H1 (cell line): ENCODE measurements around the gene TVP23A. TPM values are rescaled to one million over a fixed set of nuclear protein-coding genes. Genes with fewer than 3 reads are reported as not detected.

Source experiments
- CTCF ChIA-PET: fragments of 300-600 bp; sonication (Branson Sonifier 250); formaldehyde crosslinking; loops from one replicate; lab custom pipeline; 2021; ENCODE audit not compliant: partially characterized antibody; lab: Charles Lee
- POLR2A ChIA-PET: fragments of 300-600 bp; sonication (Branson Sonifier 250); formaldehyde crosslinking; loops from one replicate; lab custom pipeline; 2021; ENCODE audit warnings: inconsistent platforms; ENCODE audit not compliant: partially characterized antibody; lab: Charles Lee
- DNase-seq, 2 experiments: peaks; one replicate each; pipeline versions ENCODE4 v3.0.0 to v3.0.0-alpha.2; 2010 to 2022; ENCODE audit warnings: low spot score in 2 of 2, low read depth in 1 of 2, mixed read lengths in 1 of 2
- FAIRE-seq: peaks from 2 replicates; lab custom pipeline; 2011; peaks lifted over from hg19 to GRCh38; lab: Jason Lieb, UNC
- H2AFZ ChIP-seq: 2 replicates; pipeline ENCODE4 v1.8.1; 2012; ENCODE audit warnings: low read length, inconsistent platforms
- H2AK5ac ChIP-seq: 2 replicates; pipeline ENCODE4 v1.6.1; 2013; ENCODE audit warnings: low read depth, low read length
- H2BK120ac ChIP-seq: replicated peaks from 2 replicates; pipeline ENCODE3; 2013; ENCODE audit warnings: low read depth, low read length, inconsistent platforms
- H2BK12ac ChIP-seq: 2 replicates; pipeline ENCODE4 v1.6.1; 2013; ENCODE audit warnings: low read depth, low read length
- H2BK15ac ChIP-seq: 2 replicates; pipeline ENCODE4 v1.6.1; 2013; ENCODE audit warnings: low read length
- H2BK20ac ChIP-seq: 2 replicates; pipeline ENCODE4 v1.6.1; 2013; ENCODE audit warnings: low read length
- H2BK5ac ChIP-seq: 2 replicates; pipeline ENCODE4 v1.6.1; 2013; ENCODE audit warnings: low read depth, low read length
- H3K14ac ChIP-seq: 2 replicates; pipeline ENCODE4 v1.6.1; 2013; ENCODE audit warnings: inconsistent platforms; ENCODE audit not compliant: insufficient read length
- H3K18ac ChIP-seq: 2 replicates; pipeline ENCODE4 v1.6.1; 2013; ENCODE audit warnings: low read length; ENCODE audit errors: extremely low read depth
- H3K23ac ChIP-seq: 2 replicates; pipeline ENCODE4 v1.6.1; 2013; ENCODE audit warnings: inconsistent platforms; ENCODE audit not compliant: insufficient read length
- H3K23me2 ChIP-seq: 2 replicates; pipeline ENCODE4 v1.6.1; 2013; ENCODE audit warnings: low read depth, low read length
- H3K27ac ChIP-seq: 2 replicates; pipeline ENCODE4 v1.6.1; 2011; ENCODE audit warnings: low read depth, low read length, inconsistent platforms
- H3K27me3 ChIP-seq, 4 experiments: replicated peaks in 1 of 4; 1 replicate in 1 of 4; 2 replicates in 3 of 4; pipeline versions ENCODE4 v1.6.1 to v1.8.1; 2011 to 2013; ENCODE audit warnings: low read length in 3 of 4, mild to moderate bottlenecking in 3 of 4, inconsistent platforms in 2 of 4, mixed read lengths in 2 of 4, moderate library complexity in 1 of 4; ENCODE audit not compliant: control insufficient read depth in 3 of 4, insufficient read depth in 3 of 4; ENCODE audit errors: extremely low read depth in 1 of 4
- H3K36me3 ChIP-seq, 4 experiments: 2 replicates each; pipeline versions ENCODE4 v1.6.1 to v1.8.1; 2011 to 2013; ENCODE audit warnings: mild to moderate bottlenecking in 4 of 4, low read length in 3 of 4, moderate library complexity in 2 of 4, control low read depth in 1 of 4, inconsistent platforms in 1 of 4; ENCODE audit not compliant: insufficient read depth in 4 of 4, control insufficient read depth in 2 of 4
- H3K4ac ChIP-seq: replicated peaks from 2 replicates; pipeline ENCODE3; 2013; ENCODE audit warnings: low read length, low read depth, mixed read lengths, inconsistent platforms; ENCODE audit not compliant: insufficient read length
- H3K4me1 ChIP-seq, 4 experiments: replicated peaks in 1 of 4; 1 replicate in 1 of 4; 2 replicates in 3 of 4; pipeline versions ENCODE4 v1.6.1 to v1.8.1; 2011 to 2013; ENCODE audit warnings: low read length in 3 of 4, inconsistent platforms in 2 of 4, mixed read lengths in 1 of 4; ENCODE audit not compliant: insufficient read depth in 4 of 4, control insufficient read depth in 3 of 4
- H3K4me2 ChIP-seq, 2 experiments: 2 replicates each; pipeline versions ENCODE4 v1.6.1 to v1.8.1; 2011 to 2013; ENCODE audit warnings: low read depth in 2 of 2, low read length in 2 of 2, control low read depth in 1 of 2, inconsistent platforms in 1 of 2, mild to moderate bottlenecking in 1 of 2; ENCODE audit not compliant: insufficient read depth in 1 of 2
- H3K4me3 ChIP-seq, 4 experiments: fragments of 200-600, 300-600 bp in 1 of 4; sonication (generic), shearing (Covaris generic), sonication (Bioruptor Twin) in 1 of 4; 2 replicates each; pipeline versions ENCODE4 v1.5.1 to v1.8.1; 2011 to 2016; ENCODE audit warnings: low read length in 4 of 4, low read depth in 3 of 4, control low read depth in 2 of 4, inconsistent platforms in 2 of 4, mild to moderate bottlenecking in 2 of 4, mixed read lengths in 1 of 4, moderate library complexity in 1 of 4; ENCODE audit not compliant: insufficient read depth in 2 of 4; ENCODE audit errors: extremely low read depth in 1 of 4
- H3K56ac ChIP-seq: replicated peaks from 2 replicates; pipeline ENCODE3; 2013; ENCODE audit warnings: low read depth, mild to moderate bottlenecking, mixed read lengths, low read length, inconsistent platforms; ENCODE audit not compliant: insufficient read length
- H3K79me1 ChIP-seq: 2 replicates; pipeline ENCODE4 v1.6.1; 2013; ENCODE audit warnings: low read depth, low read length, control low read depth
- H3K79me2 ChIP-seq, 2 experiments: 2 replicates each; pipeline versions ENCODE4 v1.6.1 to v1.8.1; 2012 to 2013; ENCODE audit warnings: low read length in 2 of 2, mild to moderate bottlenecking in 2 of 2, inconsistent platforms in 1 of 2; ENCODE audit not compliant: insufficient read depth in 2 of 2, control insufficient read depth in 1 of 2
- H3K9ac ChIP-seq, 4 experiments: replicated peaks in 1 of 4; 1 replicate in 1 of 4; 2 replicates in 3 of 4; pipeline versions ENCODE4 v1.6.1 to v1.8.1; 2011 to 2013; ENCODE audit warnings: low read depth in 3 of 4, low read length in 3 of 4, control low read depth in 2 of 4, mild to moderate bottlenecking in 2 of 4, moderate library complexity in 2 of 4, inconsistent platforms in 1 of 4; ENCODE audit errors: extremely low read depth in 1 of 4
- H3K9me3 ChIP-seq, 2 experiments: 2 replicates each; pipeline versions ENCODE4 v1.6.1 to v1.8.1; 2012 to 2013; ENCODE audit warnings: mild to moderate bottlenecking in 2 of 2, moderate library complexity in 2 of 2, control low read depth in 1 of 2, inconsistent platforms in 1 of 2, low read depth in 1 of 2, low read length in 1 of 2, mixed read lengths in 1 of 2; ENCODE audit not compliant: insufficient read depth in 2 of 2
- H4K20me1 ChIP-seq, 2 experiments: replicated peaks in 1 of 2; 2 replicates each; pipeline versions ENCODE3 to v1.8.1; 2011 to 2013; ENCODE audit warnings: inconsistent platforms in 2 of 2, low read length in 2 of 2, mild to moderate bottlenecking in 1 of 2; ENCODE audit not compliant: insufficient read depth in 2 of 2, control insufficient read depth in 1 of 2
- H4K5ac ChIP-seq: 2 replicates; pipeline ENCODE4 v1.6.1; 2013; ENCODE audit warnings: low read length, low read depth, mixed read lengths, inconsistent platforms; ENCODE audit not compliant: insufficient read length
- H4K8ac ChIP-seq: 2 replicates; pipeline ENCODE4 v1.8.0; 2013; ENCODE audit warnings: mild to moderate bottlenecking, moderate library complexity, low read length, inconsistent platforms; ENCODE audit not compliant: insufficient read depth; ENCODE audit errors: extremely low read depth
- H4K91ac ChIP-seq: replicated peaks from 2 replicates; pipeline ENCODE3; 2013; ENCODE audit warnings: low read length, mixed read lengths, inconsistent platforms; ENCODE audit not compliant: insufficient read length
- CBX8 ChIP-seq: fragments of 300-800, 300-1000 bp; sonication (generic); IDR thresholded peaks from 2 replicates; pipeline ENCODE4 v1.7.1; 2016; ENCODE audit warnings: low read depth, low read length, borderline replicate concordance
- CHD2 ChIP-seq: IDR thresholded peaks from 2 replicates; pipeline ENCODE4 v1.6.1; 2012; ENCODE audit warnings: low read length, improper control_type of control experiment
- NRF1 ChIP-seq: IDR thresholded peaks from 2 replicates; pipeline ENCODE4 v1.6.1; 2011; ENCODE audit warnings: mild to moderate bottlenecking, low read depth, low read length, improper control_type of control experiment
- SIN3A ChIP-seq, 2 experiments: IDR thresholded peaks in 1 of 2; conservative IDR thresholded peaks in 1 of 2; 2 replicates each; pipeline ENCODE4 v1.6.1; 2011 to 2012; ENCODE audit warnings: low read length in 2 of 2, improper control_type of control experiment in 1 of 2, low read depth in 1 of 2, mild to moderate bottlenecking in 1 of 2
- TCF12 ChIP-seq: IDR thresholded peaks from 2 replicates; pipeline ENCODE4 v1.6.1; 2011; ENCODE audit warnings: low read depth, mild to moderate bottlenecking, low read length
- ZNF274 ChIP-seq: IDR thresholded peaks from 2 replicates; pipeline ENCODE4 v1.7.0; 2012; ENCODE audit warnings: low read length, borderline replicate concordance; ENCODE audit errors: extremely low read depth
- WGBS, 2 experiments: shearing (Covaris generic) in 1 of 2; methylation state at CpG; one replicate each; pipeline versions ENCODE4 v1.1.6 to v1.1.7; 2013 to 2015; ENCODE audit warnings: low lambda C conversion rate in 2 of 2, mixed read lengths in 2 of 2, inconsistent platforms in 1 of 2, low coverage in 1 of 2, missing lambda C conversion rate in 1 of 2; ENCODE audit not compliant: insufficient replicate concordance in 2 of 2, insufficient coverage in 1 of 2, insufficient read length in 1 of 2; ENCODE audit errors: extremely low coverage in 1 of 2, missing lambda C conversion rate in 1 of 2; 5-methylcytosine and 5-hydroxymethylcytosine counted together
- polyA plus RNA-seq, 7 experiments: library from polyadenylated mRNA; depleted of rRNA in 3 of 7; stranded (reverse) in 5 of 7; unstranded in 2 of 7; fragments of >200 nt in 5 of 7; fragments of 200-250 nt in 2 of 7; gene quantifications; 1 replicate in 5 of 7; 2 replicates in 1 of 7; 4 replicates in 1 of 7; pipeline versions ENCODE4 v1.2.1 to v1.2.3, GENCODE V29; 2011 to 2013; ENCODE audit warnings: missing spikeins in 2 of 7, mixed read lengths in 2 of 7
- total RNA-seq: library from RNA; stranded (reverse); fragmentation: NEBNext Ultra II Directional; extraction: Animal tissue kit (Norgen Biotek cat#: 25700); gene quantifications from 2 replicates; pipeline ENCODE4 v1.2.1, GENCODE V29; 2021

Gene TVP23A
- total and polyA plus RNA-seq, 2 of the 8 experiments (the other 6 are each of a cell fraction or from before 2014, with no cell fraction given) = 2.2 to 3.1 TPM

DNA sequence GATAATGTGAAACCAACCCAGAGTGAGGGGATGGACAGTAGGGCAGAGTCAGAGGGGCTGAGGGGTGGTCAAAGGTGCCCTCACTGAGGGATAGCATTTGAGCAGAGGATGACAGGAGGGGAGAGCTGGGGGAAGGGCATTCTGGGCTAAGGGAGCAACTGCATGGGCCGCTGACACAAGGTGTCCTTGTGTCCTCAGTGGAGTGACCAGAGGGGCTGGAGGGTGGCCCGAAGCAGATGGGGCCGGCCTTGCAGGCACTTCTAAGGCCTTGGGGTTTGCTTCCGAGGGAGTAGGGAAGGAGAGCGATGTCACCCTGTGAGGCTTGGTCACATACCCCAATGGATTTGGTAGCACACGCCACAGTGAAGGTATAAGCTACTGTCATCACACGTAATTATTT, 64.9 kb downstream of the TVP23A start:
- Histone ChIP-seq H3K4ac (no peak overlapping the region), H3K27me3 (no peaks in the 10 kb centered on the region), H3K79me2 (no peaks in the 10 kb centered on the region), H3K79me1 (no peaks in the 10 kb centered on the region), H4K91ac (no peak overlapping the region), H2BK15ac (no peak overlapping the region), H3K4me2 (no peak overlapping the region), H2AK5ac (no peak overlapping the region), H3K23ac (no peak overlapping the region), H3K4me1 (no peaks in the 10 kb centered on the region), H3K36me3 (peaks cover 0 to 10% (median 7%) of the 10 kb centered on the region in 4 experiments; a peak in 5 of 8 replicates), H2BK12ac (no peak overlapping the region), H4K5ac (no peak overlapping the region), H2BK120ac (no peak overlapping the region), H3K18ac (no peak overlapping the region), H4K8ac (no peak overlapping the region), H3K4me3 (no peak overlapping the region), H3K23me2 (no peaks in the 10 kb centered on the region), H2BK5ac (no peak overlapping the region), H2AFZ (no peak overlapping the region), H3K27ac (no peak overlapping the region), H3K14ac (no peak overlapping the region), H4K20me1 (no peaks in the 10 kb centered on the region), H2BK20ac (no peak overlapping the region), H3K56ac (no peak overlapping the region), H3K9me3 (no peaks in the 10 kb centered on the region), H3K9ac (no peak overlapping the region)
- no peak for FAIRE-seq
- no peak for DNase-seq
- ChIA-PET CTCF (interaction anchor here (1.1 kb wide), 1 partner anchor 9 kb away, joined by 3 read pairs; no protein-coding TSS in a partner anchor), POLR2A (interaction anchor here (1.2 kb wide), 1 partner anchor 9 kb away, joined by 4 read pairs; no protein-coding TSS in a partner anchor)
- 95% methylated on average over 7 of the region's 7 CpGs; no CpG with 5 or more reads in 1 of the 2 experiments for WGBS, 2 experiments
- TF ChIP-seq SIN3A (conservative IDR thresholded peaks at IDR 0.05 in 1 of 2, IDR thresholded peaks at IDR 0.05 in 1 of 2; ENCODE audit: low read depth in 1 of 2, low read length in 2 of 2) = no peak
- no peak for TF ChIP-seq CHD2
- no peak for TF ChIP-seq TCF12
- TF ChIP-seq NRF1 = no peak
- TF ChIP-seq CBX8 = no peak
- no peak for TF ChIP-seq ZNF274
